ENCODE measurements around the gene OSR1. TPM values are rescaled to one million over a fixed set of nuclear protein-coding genes. Genes with fewer than 3 reads are reported as not detected.
"Not testable (repeated sequence)": the region's sequence is repeated elsewhere in the genome, so short reads cannot be mapped to it uniquely, and the experiment has no call there.

Gene OSR1
- not detected for total RNA-seq

GRCh38 chr2:19358242-19359020 is at the start of gene OSR1:
OSR1 (minus strand) TSS chr2:19358623; CDS start chr2:19353805, 4,818 bp downstream.
- peaks cover 10% of the 10 kb centered on the region for H3K4me1 Mint-ChIP-seq
- no peaks in the 10 kb centered on the region for H3K9me3 Mint-ChIP-seq
- peaks cover 69% of the 10 kb centered on the region for H3K27me3 Mint-ChIP-seq
- H3K36me3 Mint-ChIP-seq (ENCODE audit: low read depth), result no peaks in the 10 kb centered on the region
- H3K4me3 Mint-ChIP-seq, result peak within 1 kb of the TSS; percentile 50
- peak; percentile 32 for ATAC-seq (replicated peaks)
- no peak within 1 kb of the TSS for H3K27ac Mint-ChIP-seq

- Mint-ChIP-seq H3K27ac (no peak overlapping the region), H3K36me3 (ENCODE audit: low read depth) (no peaks in the 10 kb centered on the region), H3K27me3 (peaks cover 19% of the 10 kb centered on the region), H3K9me3 (no peaks in the 10 kb centered on the region), H3K4me3 (no peak overlapping the region), H3K4me1 (no peaks in the 10 kb centered on the region)
- no peak for ATAC-seq (replicated peaks)
Observed at GRCh38 chr2:19403785-19404184, 45.4 kb upstream of the OSR1 start.

GRCh38 chr2:19392191-19392590 is 33.8 kb upstream of the OSR1 start:
- H3K27me3 Mint-ChIP-seq, result peaks cover 21% of the 10 kb centered on the region
- H3K9me3 Mint-ChIP-seq, result no peaks in the 10 kb centered on the region
- no peak overlapping the region for H3K4me3 Mint-ChIP-seq

GRCh38 chr2:19389469-19389868 is 31.0 kb upstream of the OSR1 start:
- H3K9me3 Mint-ChIP-seq; H3K36me3 Mint-ChIP-seq (ENCODE audit: low read depth); H3K27ac Mint-ChIP-seq; ATAC-seq (replicated peaks); H3K4me1 Mint-ChIP-seq; H3K4me3 Mint-ChIP-seq: not testable (repeated sequence)
- peaks cover 15% of the 10 kb centered on the region for H3K27me3 Mint-ChIP-seq

More at GRCh38 chr2:19392191-19392590, 33.8 kb upstream of the OSR1 start:
- no peak for ATAC-seq (replicated peaks)
- no peaks in the 10 kb centered on the region for H3K4me1 Mint-ChIP-seq
- H3K27ac Mint-ChIP-seq, result no peak overlapping the region
- H3K36me3 Mint-ChIP-seq (ENCODE audit: low read depth), result no peaks in the 10 kb centered on the region

- H3K36me3 Mint-ChIP-seq (ENCODE audit: low read depth), result no peaks in the 10 kb centered on the region
- H3K4me3 Mint-ChIP-seq, result no peak overlapping the region
- no peak overlapping the region for H3K27ac Mint-ChIP-seq
- H3K27me3 Mint-ChIP-seq, result peaks cover 29% of the 10 kb centered on the region
- ATAC-seq (replicated peaks), result no peak
- no peaks in the 10 kb centered on the region for H3K9me3 Mint-ChIP-seq
- H3K4me1 Mint-ChIP-seq, result no peaks in the 10 kb centered on the region
Observed at GRCh38 chr2:19380532-19380931, 22.1 kb upstream of the OSR1 start.

GRCh38 chr2:19378939-19379338 is 20.5 kb upstream of the OSR1 start:
- Mint-ChIP-seq H3K27ac (no peak overlapping the region), H3K4me3 (no peak overlapping the region), H3K36me3 (ENCODE audit: low read depth) (no peaks in the 10 kb centered on the region), H3K4me1 (no peaks in the 10 kb centered on the region), H3K27me3 (peaks cover 34% of the 10 kb centered on the region), H3K9me3 (no peaks in the 10 kb centered on the region)
- no peak for ATAC-seq (replicated peaks)

GRCh38 chr2:19377717-19378116 is 19.3 kb upstream of the OSR1 start:
- H3K9me3 Mint-ChIP-seq, result no peaks in the 10 kb centered on the region
- peaks cover 40% of the 10 kb centered on the region for H3K27me3 Mint-ChIP-seq
- H3K4me1 Mint-ChIP-seq, result no peaks in the 10 kb centered on the region
- ATAC-seq (replicated peaks), result no peak
- H3K4me3 Mint-ChIP-seq, result no peak overlapping the region
- no peaks in the 10 kb centered on the region for H3K36me3 Mint-ChIP-seq (ENCODE audit: low read depth)
- H3K27ac Mint-ChIP-seq, result no peak overlapping the region

GRCh38 chr2:19373352-19373751 is 14.9 kb upstream of the OSR1 start:
- Mint-ChIP-seq H3K27ac (no peak overlapping the region), H3K4me1 (no peaks in the 10 kb centered on the region), H3K27me3 (peaks cover 40% of the 10 kb centered on the region), H3K4me3 (no peak overlapping the region), H3K9me3 (no peaks in the 10 kb centered on the region), H3K36me3 (ENCODE audit: low read depth) (no peaks in the 10 kb centered on the region)
- ATAC-seq (replicated peaks), result no peak

GRCh38 chr2:19371996-19372582 is 13.7 kb upstream of the OSR1 start:
- H3K9me3 Mint-ChIP-seq, result no peaks in the 10 kb centered on the region
- no peaks in the 10 kb centered on the region for H3K36me3 Mint-ChIP-seq (ENCODE audit: low read depth)
- no peak overlapping the region for H3K27ac Mint-ChIP-seq
- peaks cover 34% of the 10 kb centered on the region for H3K27me3 Mint-ChIP-seq
- H3K4me3 Mint-ChIP-seq, result no peak overlapping the region
- H3K4me1 Mint-ChIP-seq, result no peaks in the 10 kb centered on the region
- ATAC-seq (replicated peaks), result no peak

- ATAC-seq (replicated peaks), result no peak
- no peak overlapping the region for H3K4me3 Mint-ChIP-seq
- no peaks in the 10 kb centered on the region for H3K36me3 Mint-ChIP-seq (ENCODE audit: low read depth)
- peaks cover 28% of the 10 kb centered on the region for H3K27me3 Mint-ChIP-seq
- no peak overlapping the region for H3K27ac Mint-ChIP-seq
- no peaks in the 10 kb centered on the region for H3K4me1 Mint-ChIP-seq
- H3K9me3 Mint-ChIP-seq, result no peaks in the 10 kb centered on the region
Observed at GRCh38 chr2:19369341-19369955, 11.0 kb upstream of the OSR1 start.

- Mint-ChIP-seq H3K27me3 (peaks cover 24% of the 10 kb centered on the region), H3K36me3 (ENCODE audit: low read depth) (no peaks in the 10 kb centered on the region)
- ATAC-seq (replicated peaks), result no peak
Observed at GRCh38 chr2:19368760-19369159, 10.3 kb upstream of the OSR1 start.

GRCh38 chr2:19367326-19367725 is 8.9 kb upstream of the OSR1 start:
- Mint-ChIP-seq H3K4me1 (peaks cover 2% of the 10 kb centered on the region), H3K9me3 (no peaks in the 10 kb centered on the region), H3K27ac (no peak overlapping the region), H3K36me3 (ENCODE audit: low read depth) (no peaks in the 10 kb centered on the region), H3K27me3 (peaks cover 27% of the 10 kb centered on the region), H3K4me3 (no peak overlapping the region)
- ATAC-seq (replicated peaks), result no peak

More at GRCh38 chr2:19368760-19369159, 10.3 kb upstream of the OSR1 start:
- Mint-ChIP-seq H3K9me3 (no peaks in the 10 kb centered on the region), H3K4me1 (no peaks in the 10 kb centered on the region), H3K27ac (no peak overlapping the region), H3K4me3 (no peak overlapping the region)

- no peak overlapping the region for H3K4me3 Mint-ChIP-seq
- no peaks in the 10 kb centered on the region for H3K36me3 Mint-ChIP-seq (ENCODE audit: low read depth)
- peaks cover 23% of the 10 kb centered on the region for H3K27me3 Mint-ChIP-seq
- H3K9me3 Mint-ChIP-seq, result no peaks in the 10 kb centered on the region
- ATAC-seq (replicated peaks), result no peak
- H3K27ac Mint-ChIP-seq, result no peak overlapping the region
- peaks cover 8% of the 10 kb centered on the region for H3K4me1 Mint-ChIP-seq
Observed at GRCh38 chr2:19365126-19365525, 6.7 kb upstream of the OSR1 start.

- peaks cover 31% of the 10 kb centered on the region for H3K27me3 Mint-ChIP-seq
- no peak overlapping the region for H3K27ac Mint-ChIP-seq
- H3K9me3 Mint-ChIP-seq, result no peaks in the 10 kb centered on the region
- H3K4me1 Mint-ChIP-seq, result peaks cover 8% of the 10 kb centered on the region
- ATAC-seq (replicated peaks), result no peak
- H3K36me3 Mint-ChIP-seq (ENCODE audit: low read depth), result no peaks in the 10 kb centered on the region
- H3K4me3 Mint-ChIP-seq, result peak overlapping the region; percentile 91
Observed at GRCh38 chr2:19364014-19364413, 5.6 kb upstream of the OSR1 start.

GRCh38 chr2:19363474-19363778 is 5.0 kb upstream of the OSR1 start:
- H3K27me3 Mint-ChIP-seq, result peaks cover 31% of the 10 kb centered on the region
- H3K27ac Mint-ChIP-seq, result no peak overlapping the region
- ATAC-seq (replicated peaks), result no peak
- no peaks in the 10 kb centered on the region for H3K36me3 Mint-ChIP-seq (ENCODE audit: low read depth)
- no peaks in the 10 kb centered on the region for H3K9me3 Mint-ChIP-seq
- H3K4me3 Mint-ChIP-seq, result peak overlapping the region; percentile 91
- H3K4me1 Mint-ChIP-seq, result peaks cover 8% of the 10 kb centered on the region

Measured in activated T-helper 17 cell treated with anti-CD3 and anti-CD28 coated beads, Interleukin-2, amount 50 U/mL, for 72 hours (primary cell).